NB4 (cell line): ENCODE results near the gene KIF6.

Experiments
- DNase-seq: peaks from one replicate; pipeline ENCODE4 v3.0.0; 2010; ENCODE audit warnings: low read depth
- H3K4me3 ChIP-seq: one replicate; pipeline ENCODE4 v1.5.1; 2011; ENCODE audit warnings: mild to moderate bottlenecking, low read depth, low read length, moderate library complexity
- CTCF ChIP-seq: IDR thresholded peaks from one replicate; pipeline ENCODE4 v1.5.1; 2012; ENCODE audit warnings: low read depth, low read length
- MAX ChIP-seq: IDR thresholded peaks from 2 replicates; pipeline ENCODE4 v1.6.1; 2011; ENCODE audit warnings: low read depth, low read length
- MYC ChIP-seq: IDR thresholded peaks from 2 replicates; pipeline ENCODE4 v1.6.1; 2011; ENCODE audit warnings: low read depth, low read length
- POLR2A ChIP-seq: IDR thresholded peaks from 2 replicates; pipeline ENCODE4 v1.6.1; 2011; ENCODE audit warnings: mild to moderate bottlenecking; ENCODE audit not compliant: insufficient read length; ENCODE audit errors: extremely low read depth

KIF6 gene

GRCh38 chr6:39566456-39566855 lies 158.8 kb downstream of the KIF6 start:
- H3K4me3 ChIP-seq = no peak overlapping the region
- DNase-seq = no peak
- no peak for TF ChIP-seq MYC
- no peak for TF ChIP-seq MAX
- TF ChIP-seq CTCF = no peak
- TF ChIP-seq POLR2A = no peak

GRCh38 chr6:39565956-39566355 lies 159.3 kb downstream of the KIF6 start:
- no peak overlapping the region for H3K4me3 ChIP-seq
- TF ChIP-seq POLR2A = no peak
- no peak for TF ChIP-seq CTCF
- no peak for TF ChIP-seq MAX
- no peak for TF ChIP-seq MYC
- DNase-seq = no peak

- DNase-seq = no peak
- TF ChIP-seq MYC (no peak), CTCF (no peak), MAX (no peak), POLR2A (no peak)
- no peak overlapping the region for H3K4me3 ChIP-seq
Observed at GRCh38 chr6:39563566-39564311, 161.5 kb downstream of the KIF6 start.

- no peak overlapping the region for H3K4me3 ChIP-seq
- no peak for DNase-seq
- TF ChIP-seq MYC (no peak), MAX (no peak), CTCF (no peak), POLR2A (no peak)
Observed at GRCh38 chr6:39561536-39562266, 163.5 kb downstream of the KIF6 start.

- H3K4me3 ChIP-seq = no peak overlapping the region
- no peak for DNase-seq
- no peak for TF ChIP-seq MYC
- TF ChIP-seq CTCF = no peak
- TF ChIP-seq MAX = no peak
- TF ChIP-seq POLR2A = no peak
Observed at GRCh38 chr6:39560915-39561314, 164.3 kb downstream of the KIF6 start.
